HEK293 (cell line): ENCODE results near the gene VCAM1.

Source experiments
- CTCF ChIA-PET: fragments of 350-600 bp; formaldehyde crosslinking; extraction: SDS; loops from one replicate; lab custom pipeline; 2021; ENCODE audit warnings: antibody characterized with exemption; lab: Yijun Ruan, JAX
- POLR2A ChIA-PET: fragments of 300-600 bp; formaldehyde crosslinking; extraction: SDS; loops from one replicate; lab custom pipeline; 2020; ENCODE audit warnings: antibody characterized with exemption, inconsistent platforms; lab: Yijun Ruan, JAX
- H3K27ac ChIP-seq: fragments of 200-500 bp; sonication (Bioruptor generic); 2 replicates; pipeline ENCODE4 v1.5.1; 2014; ENCODE audit warnings: low read depth, low read length, control low read depth, inconsistent platforms; ENCODE audit errors: extremely low read depth
- H3K36me3 ChIP-seq, 2 experiments: fragments of 200-500 bp in 1 of 2; sonication (Bioruptor generic) in 1 of 2; 1 replicate in 1 of 2; 2 replicates in 1 of 2; pipeline ENCODE4 v1.5.1; 2014 to 2017; ENCODE audit warnings: inconsistent platforms in 2 of 2, low read length in 2 of 2; ENCODE audit not compliant: control insufficient read depth in 2 of 2, insufficient read depth in 1 of 2
- H3K4me1 ChIP-seq: fragments of 200-500 bp; sonication (Bioruptor generic); 2 replicates; pipeline ENCODE4 v1.5.1; 2014; ENCODE audit warnings: mild to moderate bottlenecking, low read length, inconsistent platforms; ENCODE audit not compliant: control insufficient read depth, insufficient read depth
- H3K4me3 ChIP-seq: 2 replicates; pipeline ENCODE4 v1.5.1; 2011; ENCODE audit warnings: low read depth, mild to moderate bottlenecking, control low read depth, low read length, moderate library complexity
- H3K9me3 ChIP-seq: fragments of 200-500 bp; sonication (Bioruptor generic); 2 replicates; pipeline ENCODE4 v1.5.1; 2014; ENCODE audit warnings: low read depth, low read length, inconsistent platforms; ENCODE audit not compliant: control insufficient read depth, insufficient read depth
- EGR2 ChIP-seq: fragments of 450-650 bp; formaldehyde crosslinking; IDR thresholded peaks from 2 replicates; pipeline ENCODE4 v1.5.1; 2016; ENCODE audit warnings: low read depth, missing biosample characterization, missing genetic modification characterization
- KLF1 ChIP-seq: fragments of 450-650 bp; formaldehyde crosslinking; IDR thresholded peaks from 2 replicates; pipeline ENCODE4 v1.5.1; 2016; ENCODE audit warnings: missing biosample characterization, missing genetic modification characterization
- MEIS1 ChIP-seq: sonication (generic); formaldehyde crosslinking; IDR thresholded peaks from 2 replicates; pipeline ENCODE4 v1.8.1; 2022; ENCODE audit warnings: missing genetic modification reagents, mild to moderate bottlenecking, borderline replicate concordance
- WT1 ChIP-seq: fragments of 450-650 bp; formaldehyde crosslinking; IDR thresholded peaks from 2 replicates; pipeline ENCODE4 v1.5.1; 2016; ENCODE audit warnings: missing biosample characterization, missing genetic modification characterization
- ZBTB48 ChIP-seq: fragments of 450-650 bp; formaldehyde crosslinking; IDR thresholded peaks from 2 replicates; pipeline ENCODE4 v1.5.1; 2016; ENCODE audit warnings: missing biosample characterization, missing genetic modification characterization
- ZNF155 ChIP-seq: fragments of 450-650 bp; formaldehyde crosslinking; IDR thresholded peaks from 2 replicates; pipeline ENCODE4 v1.5.1; 2016; ENCODE audit warnings: missing biosample characterization, missing genetic modification characterization
- ZNF157 ChIP-seq: fragments of 450-650 bp; formaldehyde crosslinking; IDR thresholded peaks from 2 replicates; pipeline ENCODE4 v1.5.1; 2016; ENCODE audit warnings: missing biosample characterization, missing genetic modification characterization
- ZNF266 ChIP-seq: fragments of 450-650 bp; formaldehyde crosslinking; IDR thresholded peaks from 2 replicates; pipeline ENCODE4 v1.5.1; 2016; ENCODE audit warnings: missing biosample characterization, missing genetic modification characterization, low read depth
- ZNF311 ChIP-seq: fragments of 450-650 bp; formaldehyde crosslinking; IDR thresholded peaks from 2 replicates; pipeline ENCODE4 v1.5.1; 2017; ENCODE audit warnings: missing biosample characterization, missing genetic modification characterization, borderline replicate concordance
- ZNF37A ChIP-seq: fragments of 450-650 bp; IDR thresholded peaks from 2 replicates; pipeline ENCODE4 v1.5.1; 2018; ENCODE audit warnings: missing biosample characterization, missing genetic modification characterization
- ZNF423 ChIP-seq: fragments of 450-650 bp; formaldehyde crosslinking; IDR thresholded peaks from 2 replicates; pipeline ENCODE4 v1.5.1; 2016; ENCODE audit warnings: missing biosample characterization, missing genetic modification characterization
- ZNF473 ChIP-seq: fragments of 450-650 bp; formaldehyde crosslinking; IDR thresholded peaks from 2 replicates; pipeline ENCODE4 v1.5.1; 2017; ENCODE audit warnings: missing biosample characterization, missing genetic modification characterization
- ZNF530 ChIP-seq: fragments of 450-650 bp; formaldehyde crosslinking; IDR thresholded peaks from 2 replicates; pipeline ENCODE4 v1.5.1; 2016; ENCODE audit warnings: low read depth, missing biosample characterization, missing genetic modification characterization
- ZNF549 ChIP-seq: fragments of 450-650 bp; IDR thresholded peaks from 2 replicates; pipeline ENCODE4 v1.5.1; 2018; ENCODE audit warnings: missing biosample characterization, missing genetic modification characterization, mild to moderate bottlenecking, inconsistent platforms, moderate library complexity
- ZNF560 ChIP-seq: fragments of 450-650 bp; formaldehyde crosslinking; IDR thresholded peaks from 2 replicates; pipeline ENCODE4 v1.5.1; 2017; ENCODE audit warnings: missing biosample characterization, missing genetic modification characterization, borderline replicate concordance
- ZNF561 ChIP-seq: fragments of 450-650 bp; IDR thresholded peaks from 2 replicates; pipeline ENCODE4 v1.5.1; 2018; ENCODE audit warnings: missing biosample characterization, missing genetic modification characterization, borderline replicate concordance
- ZNF571 ChIP-seq: fragments of 450-650 bp; formaldehyde crosslinking; IDR thresholded peaks from 2 replicates; pipeline ENCODE4 v1.5.0; 2017; ENCODE audit warnings: missing biosample characterization, missing genetic modification characterization
- ZNF600 ChIP-seq: fragments of 450-650 bp; formaldehyde crosslinking; IDR thresholded peaks from 2 replicates; pipeline ENCODE4 v1.5.1; 2016; ENCODE audit warnings: missing biosample characterization, missing genetic modification characterization
- ZNF701 ChIP-seq: fragments of 450-650 bp; formaldehyde crosslinking; IDR thresholded peaks from 2 replicates; pipeline ENCODE4 v1.5.1; 2016; ENCODE audit warnings: missing biosample characterization, missing genetic modification characterization
- ZNF76 ChIP-seq: fragments of 450-650 bp; formaldehyde crosslinking; IDR thresholded peaks from 2 replicates; pipeline ENCODE4; 2016; ENCODE audit warnings: low read depth, missing biosample characterization, missing genetic modification characterization, borderline replicate concordance
- ZNF777 ChIP-seq: fragments of 450-650 bp; formaldehyde crosslinking; IDR thresholded peaks from 2 replicates; pipeline ENCODE4 v1.5.1; 2017; ENCODE audit warnings: missing biosample characterization, missing genetic modification characterization, borderline replicate concordance
- ZNF792 ChIP-seq: fragments of 450-650 bp; formaldehyde crosslinking; IDR thresholded peaks from 2 replicates; pipeline ENCODE4 v1.5.1; 2016; ENCODE audit warnings: missing biosample characterization, missing genetic modification characterization
- ZNF830 ChIP-seq: fragments of 450-650 bp; IDR thresholded peaks from 2 replicates; pipeline ENCODE4 v1.5.0; 2018; ENCODE audit warnings: missing biosample characterization, missing genetic modification characterization, low read depth, mild to moderate bottlenecking, moderate library complexity
- ZNF837 ChIP-seq: fragments of 450-650 bp; formaldehyde crosslinking; IDR thresholded peaks from 2 replicates; pipeline ENCODE4 v1.5.1; 2016; ENCODE audit warnings: missing biosample characterization, missing genetic modification characterization
- TF ChIP-seq, protein P1 (sequence below): fragments of 450-650 bp; formaldehyde crosslinking; conservative IDR thresholded peaks from 2 replicates; pipeline ENCODE4 v1.5.1; 2016; ENCODE audit warnings: low read depth, missing biosample characterization, missing genetic modification characterization
- TF ChIP-seq, protein P2 (sequence below): fragments of 450-650 bp; formaldehyde crosslinking; IDR thresholded peaks from 2 replicates; pipeline ENCODE4 v1.5.1; 2016; ENCODE audit warnings: missing biosample characterization, missing genetic modification characterization
- TF ChIP-seq, protein P3 (sequence below): fragments of 450-650 bp; formaldehyde crosslinking; IDR thresholded peaks from 2 replicates; pipeline ENCODE4 v1.5.1; 2016; ENCODE audit warnings: missing biosample characterization, missing genetic modification characterization
- TF ChIP-seq, protein P4 (sequence below): fragments of 450-650 bp; formaldehyde crosslinking; IDR thresholded peaks from 2 replicates; pipeline ENCODE4 v1.5.1; 2016; ENCODE audit warnings: missing biosample characterization, missing genetic modification characterization, borderline replicate concordance
- TF ChIP-seq, protein P5 (sequence below): fragments of 450-650 bp; formaldehyde crosslinking; IDR thresholded peaks from 2 replicates; pipeline ENCODE4 v1.5.1; 2016; ENCODE audit warnings: missing biosample characterization, missing genetic modification characterization
- TF ChIP-seq, protein P6 (sequence below): fragments of 450-650 bp; IDR thresholded peaks from 2 replicates; pipeline ENCODE4 v1.5.1; 2018; ENCODE audit warnings: missing biosample characterization, mild to moderate bottlenecking, missing genetic modification characterization

Gene VCAM1

DNA sequence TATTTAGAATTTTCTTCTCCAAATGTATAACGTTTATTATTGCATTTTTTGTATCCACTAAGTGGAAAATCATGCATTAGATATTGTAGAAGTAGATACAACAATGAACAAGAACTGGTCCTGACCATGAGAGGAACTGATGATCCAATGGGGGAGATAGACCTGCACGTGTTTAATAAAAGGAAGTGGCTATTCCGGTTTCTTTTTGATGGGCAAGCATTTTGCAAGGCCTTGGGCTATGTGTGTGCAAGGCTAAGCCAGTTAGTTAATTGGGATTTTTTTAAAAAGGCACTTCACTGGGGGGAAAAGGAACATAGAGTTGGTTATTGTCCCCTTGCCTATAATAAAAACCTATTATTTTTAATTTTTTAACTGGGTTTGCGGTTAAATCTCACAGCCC is 961 bp upstream of the VCAM1 start:
- CTCF ChIA-PET: no interaction called here

DNA sequence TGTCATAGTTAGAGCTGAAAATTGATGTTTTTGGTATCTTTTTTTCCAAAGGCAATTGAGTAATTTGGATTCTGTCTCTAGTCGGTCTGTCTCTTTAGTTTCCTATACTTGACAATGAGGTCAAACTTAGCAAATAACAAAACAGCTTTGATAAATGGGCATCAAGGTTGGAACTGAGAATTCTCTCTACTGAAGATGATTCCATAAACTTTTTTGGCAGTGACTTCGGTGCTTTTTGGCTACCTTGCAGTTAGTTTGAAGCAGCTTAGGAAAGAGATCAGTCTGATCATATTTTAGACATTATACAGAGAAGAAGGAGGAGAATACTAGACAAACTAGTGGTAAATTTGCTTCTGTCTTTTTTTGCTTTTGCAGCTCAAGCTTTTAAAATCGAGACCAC is 559 bp downstream of the VCAM1 start:
- ChIA-PET CTCF (no interaction called here), POLR2A (no interaction called here)
- Histone ChIP-seq H3K9me3 (no peaks in the 10 kb centered on the region), H3K4me1 (no peaks in the 10 kb centered on the region), H3K4me3 (no peak overlapping the region), H3K36me3 (no peaks in the 10 kb centered on the region), H3K27ac (no peak overlapping the region)
- no peak for TF ChIP-seq ZNF266 (tag by site-specific recombination)
- no peak for TF ChIP-seq ZNF76 (tag by site-specific recombination)
- no peak for TF ChIP-seq ZNF561 (tag by site-specific recombination)
- TF ChIP-seq, protein P1, sequence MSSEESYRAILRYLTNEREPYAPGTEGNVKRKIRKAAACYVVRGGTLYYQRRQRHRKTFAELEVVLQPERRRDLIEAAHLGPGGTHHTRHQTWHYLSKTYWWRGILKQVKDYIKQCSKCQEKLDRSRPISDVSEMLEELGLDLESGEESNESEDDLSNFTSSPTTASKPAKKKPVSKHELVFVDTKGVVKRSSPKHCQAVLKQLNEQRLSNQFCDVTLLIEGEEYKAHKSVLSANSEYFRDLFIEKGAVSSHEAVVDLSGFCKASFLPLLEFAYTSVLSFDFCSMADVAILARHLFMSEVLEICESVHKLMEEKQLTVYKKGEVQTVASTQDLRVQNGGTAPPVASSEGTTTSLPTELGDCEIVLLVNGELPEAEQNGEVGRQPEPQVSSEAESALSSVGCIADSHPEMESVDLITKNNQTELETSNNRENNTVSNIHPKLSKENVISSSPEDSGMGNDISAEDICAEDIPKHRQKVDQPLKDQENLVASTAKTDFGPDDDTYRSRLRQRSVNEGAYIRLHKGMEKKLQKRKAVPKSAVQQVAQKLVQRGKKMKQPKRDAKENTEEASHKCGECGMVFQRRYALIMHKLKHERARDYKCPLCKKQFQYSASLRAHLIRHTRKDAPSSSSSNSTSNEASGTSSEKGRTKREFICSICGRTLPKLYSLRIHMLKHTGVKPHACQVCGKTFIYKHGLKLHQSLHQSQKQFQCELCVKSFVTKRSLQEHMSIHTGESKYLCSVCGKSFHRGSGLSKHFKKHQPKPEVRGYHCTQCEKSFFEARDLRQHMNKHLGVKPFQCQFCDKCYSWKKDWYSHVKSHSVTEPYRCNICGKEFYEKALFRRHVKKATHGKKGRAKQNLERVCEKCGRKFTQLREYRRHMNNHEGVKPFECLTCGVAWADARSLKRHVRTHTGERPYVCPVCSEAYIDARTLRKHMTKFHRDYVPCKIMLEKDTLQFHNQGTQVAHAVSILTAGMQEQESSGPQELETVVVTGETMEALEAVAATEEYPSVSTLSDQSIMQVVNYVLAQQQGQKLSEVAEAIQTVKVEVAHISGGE (tag by site-specific recombination): no peak
- TF ChIP-seq ZNF792 (tag by site-specific recombination): no peak
- TF ChIP-seq, protein P2, sequence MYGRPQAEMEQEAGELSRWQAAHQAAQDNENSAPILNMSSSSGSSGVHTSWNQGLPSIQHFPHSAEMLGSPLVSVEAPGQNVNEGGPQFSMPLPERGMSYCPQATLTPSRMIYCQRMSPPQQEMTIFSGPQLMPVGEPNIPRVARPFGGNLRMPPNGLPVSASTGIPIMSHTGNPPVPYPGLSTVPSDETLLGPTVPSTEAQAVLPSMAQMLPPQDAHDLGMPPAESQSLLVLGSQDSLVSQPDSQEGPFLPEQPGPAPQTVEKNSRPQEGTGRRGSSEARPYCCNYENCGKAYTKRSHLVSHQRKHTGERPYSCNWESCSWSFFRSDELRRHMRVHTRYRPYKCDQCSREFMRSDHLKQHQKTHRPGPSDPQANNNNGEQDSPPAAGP: no peak
- TF ChIP-seq ZBTB48 (tag by site-specific recombination): no peak
- no peak for TF ChIP-seq ZNF560 (tag by site-specific recombination)
- TF ChIP-seq, protein P3, sequence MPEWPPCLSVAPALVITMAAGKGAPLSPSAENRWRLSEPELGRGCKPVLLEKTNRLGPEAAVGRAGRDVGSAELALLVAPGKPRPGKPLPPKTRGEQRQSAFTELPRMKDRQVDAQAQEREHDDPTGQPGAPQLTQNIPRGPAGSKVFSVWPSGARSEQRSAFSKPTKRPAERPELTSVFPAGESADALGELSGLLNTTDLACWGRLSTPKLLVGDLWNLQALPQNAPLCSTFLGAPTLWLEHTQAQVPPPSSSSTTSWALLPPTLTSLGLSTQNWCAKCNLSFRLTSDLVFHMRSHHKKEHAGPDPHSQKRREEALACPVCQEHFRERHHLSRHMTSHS (tag by site-specific recombination): no peak
- TF ChIP-seq ZNF311 (tag by site-specific recombination): no peak
- TF ChIP-seq ZNF571: no peak
- TF ChIP-seq, protein P4, sequence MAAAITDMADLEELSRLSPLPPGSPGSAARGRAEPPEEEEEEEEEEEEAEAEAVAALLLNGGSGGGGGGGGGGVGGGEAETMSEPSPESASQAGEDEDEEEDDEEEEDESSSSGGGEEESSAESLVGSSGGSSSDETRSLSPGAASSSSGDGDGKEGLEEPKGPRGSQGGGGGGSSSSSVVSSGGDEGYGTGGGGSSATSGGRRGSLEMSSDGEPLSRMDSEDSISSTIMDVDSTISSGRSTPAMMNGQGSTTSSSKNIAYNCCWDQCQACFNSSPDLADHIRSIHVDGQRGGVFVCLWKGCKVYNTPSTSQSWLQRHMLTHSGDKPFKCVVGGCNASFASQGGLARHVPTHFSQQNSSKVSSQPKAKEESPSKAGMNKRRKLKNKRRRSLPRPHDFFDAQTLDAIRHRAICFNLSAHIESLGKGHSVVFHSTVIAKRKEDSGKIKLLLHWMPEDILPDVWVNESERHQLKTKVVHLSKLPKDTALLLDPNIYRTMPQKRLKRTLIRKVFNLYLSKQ (tag by site-specific recombination): no peak
- TF ChIP-seq ZNF830 (tag by site-specific recombination): no peak
- TF ChIP-seq ZNF37A (tag by site-specific recombination): no peak
- TF ChIP-seq ZNF423 (tag by site-specific recombination): no peak

More for the DNA sequence above, 961 bp upstream of the VCAM1 start:
- no peak for TF ChIP-seq ZNF155 (tag by site-specific recombination)
- TF ChIP-seq ZNF600: no peak
- TF ChIP-seq ZNF157: no peak
- TF ChIP-seq EGR2 (tag by site-specific recombination): no peak
- TF ChIP-seq MEIS1: no peak
- TF ChIP-seq ZNF837 (tag by site-specific recombination): no peak
- TF ChIP-seq, protein P5, sequence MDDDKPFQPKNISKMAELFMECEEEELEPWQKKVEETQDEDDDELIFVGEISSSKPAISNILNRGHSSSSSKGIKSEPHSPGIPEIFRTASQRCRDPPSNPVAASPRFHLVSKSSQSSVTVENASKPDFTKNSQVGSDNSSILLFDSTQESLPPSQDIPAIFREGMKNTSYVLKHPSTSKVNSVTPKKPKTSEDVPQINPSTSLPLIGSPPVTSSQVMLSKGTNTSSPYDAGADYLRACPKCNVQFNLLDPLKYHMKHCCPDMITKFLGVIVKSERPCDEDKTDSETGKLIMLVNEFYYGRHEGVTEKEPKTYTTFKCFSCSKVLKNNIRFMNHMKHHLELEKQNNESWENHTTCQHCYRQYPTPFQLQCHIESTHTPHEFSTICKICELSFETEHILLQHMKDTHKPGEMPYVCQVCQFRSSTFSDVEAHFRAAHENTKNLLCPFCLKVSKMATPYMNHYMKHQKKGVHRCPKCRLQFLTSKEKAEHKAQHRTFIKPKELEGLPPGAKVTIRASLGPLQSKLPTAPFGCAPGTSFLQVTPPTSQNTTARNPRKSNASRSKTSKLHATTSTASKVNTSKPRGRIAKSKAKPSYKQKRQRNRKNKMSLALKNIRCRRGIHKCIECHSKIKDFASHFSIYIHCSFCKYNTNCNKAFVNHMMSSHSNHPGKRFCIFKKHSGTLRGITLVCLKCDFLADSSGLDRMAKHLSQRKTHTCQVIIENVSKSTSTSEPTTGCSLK (tag by site-specific recombination): no peak
- TF ChIP-seq KLF1: no peak
- TF ChIP-seq ZNF777: no peak
- TF ChIP-seq ZNF473: no peak
- TF ChIP-seq WT1 (tag by site-specific recombination): no peak
- TF ChIP-seq ZNF530 (tag by site-specific recombination): no peak
- no peak for TF ChIP-seq ZNF701 (tag by site-specific recombination)
- TF ChIP-seq ZNF549: no peak
- TF ChIP-seq, protein P6, sequence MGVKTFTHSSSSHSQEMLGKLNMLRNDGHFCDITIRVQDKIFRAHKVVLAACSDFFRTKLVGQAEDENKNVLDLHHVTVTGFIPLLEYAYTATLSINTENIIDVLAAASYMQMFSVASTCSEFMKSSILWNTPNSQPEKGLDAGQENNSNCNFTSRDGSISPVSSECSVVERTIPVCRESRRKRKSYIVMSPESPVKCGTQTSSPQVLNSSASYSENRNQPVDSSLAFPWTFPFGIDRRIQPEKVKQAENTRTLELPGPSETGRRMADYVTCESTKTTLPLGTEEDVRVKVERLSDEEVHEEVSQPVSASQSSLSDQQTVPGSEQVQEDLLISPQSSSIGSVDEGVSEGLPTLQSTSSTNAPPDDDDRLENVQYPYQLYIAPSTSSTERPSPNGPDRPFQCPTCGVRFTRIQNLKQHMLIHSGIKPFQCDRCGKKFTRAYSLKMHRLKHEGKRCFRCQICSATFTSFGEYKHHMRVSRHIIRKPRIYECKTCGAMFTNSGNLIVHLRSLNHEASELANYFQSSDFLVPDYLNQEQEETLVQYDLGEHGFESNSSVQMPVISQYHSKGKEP (tag by site-specific recombination): no peak
- TF ChIP-seq, all 188 proteins: peak for 0
- POLR2A ChIA-PET: no interaction called here
- Histone ChIP-seq H3K9me3 (no peaks in the 10 kb centered on the region), H3K4me1 (no peaks in the 10 kb centered on the region), H3K36me3 (no peaks in the 10 kb centered on the region), H3K4me3 (no peak overlapping the region), H3K27ac (no peak overlapping the region)
